ENCODE data around the gene HOGA1.

- TF ChIP-seq POLR2A (IDR thresholded peaks at IDR 0.05; ENCODE audit: low read depth, low read length): no peak
- no peak for TF ChIP-seq POU2F2 (IDR thresholded peaks at IDR 0.05; ENCODE audit: low read depth, low read length)
- no peak for TF ChIP-seq POLR2AphosphoS5 (IDR thresholded peaks at IDR 0.05; ENCODE audit: low read depth, low read length)
- no peak for TF ChIP-seq TAF1 (IDR thresholded peaks at IDR 0.05; ENCODE audit: low read depth, low read length)
- no peak for TF ChIP-seq SPI1 (IDR thresholded peaks at IDR 0.05; ENCODE audit: low read depth, low read length)
Measured at GRCh38 chr10:97608991-97609561, 24.9 kb downstream of the HOGA1 start.

Measured in GM12891 (cell line).